Activated T-helper 1 cell treated with anti-CD3 and anti-CD28 coated beads, Interleukin-12 subunit alpha, Interleukin-12 subunit beta, Interleukin-2, Interleukin-4 antibody, amounts not matched to agents 30 ng/mL and 10 ng/mL and 1 ng/mL, durations not matched to agents 14 hours and 24 hours and 36 hours (primary cell): Measurements from ENCODE around the gene ZNF853. TPM values are rescaled to one million over a fixed set of nuclear protein-coding genes. Genes with fewer than 3 reads are reported as not detected.
"Not testable (repeated sequence)": the region's sequence is repeated elsewhere in the genome, so short reads cannot be mapped to it uniquely, and the experiment has no call there.

Experiments used
- DNase-seq: peaks from one replicate; pipeline ENCODE4 v3.0.0; 2021; ENCODE audit warnings: low spot score
- H3K27ac Mint-ChIP-seq: one replicate; pipeline ENCODE4 v1.8.0; 2021; ENCODE audit warnings: mild to moderate bottlenecking, mixed read lengths
- H3K27me3 Mint-ChIP-seq: one replicate; pipeline ENCODE4 v1.8.0; 2022; ENCODE audit warnings: mild to moderate bottlenecking, moderate library complexity, mixed read lengths; ENCODE audit not compliant: insufficient read depth
- H3K36me3 Mint-ChIP-seq: one replicate; pipeline ENCODE4 v1.8.0; 2021; ENCODE audit warnings: low read depth, mixed read lengths
- H3K4me1 Mint-ChIP-seq: one replicate; pipeline ENCODE4 v1.8.0; 2021; ENCODE audit warnings: low read depth, mixed read lengths
- H3K4me3 Mint-ChIP-seq: one replicate; pipeline ENCODE4 v1.8.0; 2021; ENCODE audit warnings: mild to moderate bottlenecking, moderate library complexity, mixed read lengths
- H3K9me3 Mint-ChIP-seq: one replicate; pipeline ENCODE4 v1.8.0; 2021; ENCODE audit warnings: mixed read lengths
- intact Hi-C: fragments of 100-400 bp; cut with micrococcal nuclease; formaldehyde crosslinking; loops from one replicate; pipeline ENCODE4 v1.15.1; 2024
- total RNA-seq: library from RNA; stranded (reverse); gene quantifications from 2 replicates; pipeline ENCODE4 v1.2.3, GENCODE V29; 2022

The ZNF853 gene
- total RNA-seq, 1 donor from 2014 or later, result 0.41 TPM

DNA sequence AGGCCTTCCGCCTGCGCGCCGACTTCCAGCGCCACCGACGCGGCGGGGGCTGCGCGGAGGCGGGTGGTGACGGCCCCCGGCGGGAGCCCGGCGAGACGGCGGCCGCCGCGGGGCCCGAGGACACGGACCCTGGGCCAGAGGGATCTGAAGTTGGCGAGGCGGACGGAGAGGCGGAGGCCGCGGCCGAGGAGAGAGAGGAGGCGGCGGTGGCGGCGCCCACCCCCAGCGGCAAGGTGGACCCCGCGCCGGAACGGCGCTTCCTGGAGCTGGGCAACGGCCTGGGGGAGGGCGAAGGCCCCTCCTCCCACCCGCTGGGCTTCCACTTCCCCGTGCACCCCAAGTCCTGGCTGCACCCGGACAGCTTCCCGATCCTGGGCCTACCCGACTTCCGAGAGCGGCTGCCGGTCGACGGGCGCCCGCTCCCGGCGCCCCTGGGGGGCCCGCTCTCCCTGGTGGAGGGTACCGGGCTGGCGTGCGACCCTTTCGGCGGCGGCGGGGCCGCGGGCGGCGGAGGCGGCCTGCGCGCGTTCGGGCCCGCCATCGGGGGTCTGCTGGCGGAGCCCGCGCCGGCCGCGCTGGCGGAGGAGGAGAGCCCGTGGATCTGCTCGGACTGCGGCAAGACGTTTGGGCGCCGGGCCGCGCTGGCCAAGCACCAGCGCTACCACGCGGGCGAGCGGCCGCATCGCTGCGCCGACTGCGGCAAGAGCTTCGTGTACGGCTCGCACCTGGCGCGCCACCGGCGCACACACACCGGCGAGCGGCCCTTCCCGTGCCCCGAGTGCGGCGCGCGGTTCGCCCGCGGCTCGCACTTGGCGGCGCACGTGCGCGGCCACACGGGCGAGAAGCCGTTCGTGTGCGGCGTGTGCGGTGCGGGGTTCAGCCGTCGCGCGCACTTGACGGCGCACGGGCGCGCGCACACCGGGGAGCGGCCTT lies 37.9 kb downstream of the ZNF853 start:
- Mint-ChIP-seq H3K27ac (no peak overlapping the region), H3K4me1 (no peaks in the 10 kb centered on the region), H3K4me3 (no peak overlapping the region), H3K27me3 (no peaks in the 10 kb centered on the region), H3K36me3 (peaks cover 39% of the 10 kb centered on the region), H3K9me3 (peaks cover 11% of the 10 kb centered on the region)
- no peak for DNase-seq
- intact Hi-C loops, result no loop called here

DNA sequence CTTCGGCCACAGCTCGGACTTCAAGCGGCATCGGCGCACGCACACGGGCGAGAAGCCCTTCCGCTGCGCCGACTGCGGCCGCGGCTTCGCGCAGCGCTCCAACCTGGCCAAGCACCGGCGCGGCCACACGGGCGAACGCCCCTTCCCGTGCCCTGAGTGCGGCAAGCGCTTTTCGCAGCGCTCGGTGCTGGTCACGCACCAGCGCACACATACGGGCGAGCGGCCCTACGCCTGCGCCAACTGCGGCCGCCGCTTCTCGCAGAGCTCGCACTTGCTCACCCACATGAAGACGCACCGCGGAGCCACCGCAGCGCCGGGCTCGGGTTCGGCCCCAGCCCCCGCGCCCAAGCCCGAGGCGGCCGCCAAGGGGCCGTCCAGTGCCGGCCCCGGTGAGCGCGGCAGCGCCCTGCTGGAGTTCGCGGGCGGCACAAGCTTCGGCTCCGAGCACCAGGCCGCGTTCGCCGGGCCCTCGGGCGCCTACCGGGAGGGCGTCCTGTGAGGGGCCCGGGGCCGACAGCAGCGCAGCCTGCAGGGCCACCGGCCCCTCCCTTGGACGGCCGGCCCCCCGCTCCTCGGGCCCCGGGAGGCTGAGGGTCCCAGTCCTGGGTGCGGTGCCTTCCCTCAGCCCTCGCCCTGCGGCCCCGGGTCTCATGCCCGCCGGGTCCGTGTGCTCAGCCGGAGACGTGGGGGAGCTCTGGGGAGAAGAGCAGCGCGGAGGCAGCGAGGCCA lies 38.9 kb downstream of the ZNF853 start:
- no peak overlapping the region for H3K27ac Mint-ChIP-seq
- H3K36me3 Mint-ChIP-seq, result peaks cover 34% of the 10 kb centered on the region
- no peaks in the 10 kb centered on the region for H3K27me3 Mint-ChIP-seq
- intact Hi-C loops, result no loop called here
- no peaks in the 10 kb centered on the region for H3K4me1 Mint-ChIP-seq
- peaks cover 11% of the 10 kb centered on the region for H3K9me3 Mint-ChIP-seq
- H3K4me3 Mint-ChIP-seq, result no peak overlapping the region
- no peak for DNase-seq

DNA sequence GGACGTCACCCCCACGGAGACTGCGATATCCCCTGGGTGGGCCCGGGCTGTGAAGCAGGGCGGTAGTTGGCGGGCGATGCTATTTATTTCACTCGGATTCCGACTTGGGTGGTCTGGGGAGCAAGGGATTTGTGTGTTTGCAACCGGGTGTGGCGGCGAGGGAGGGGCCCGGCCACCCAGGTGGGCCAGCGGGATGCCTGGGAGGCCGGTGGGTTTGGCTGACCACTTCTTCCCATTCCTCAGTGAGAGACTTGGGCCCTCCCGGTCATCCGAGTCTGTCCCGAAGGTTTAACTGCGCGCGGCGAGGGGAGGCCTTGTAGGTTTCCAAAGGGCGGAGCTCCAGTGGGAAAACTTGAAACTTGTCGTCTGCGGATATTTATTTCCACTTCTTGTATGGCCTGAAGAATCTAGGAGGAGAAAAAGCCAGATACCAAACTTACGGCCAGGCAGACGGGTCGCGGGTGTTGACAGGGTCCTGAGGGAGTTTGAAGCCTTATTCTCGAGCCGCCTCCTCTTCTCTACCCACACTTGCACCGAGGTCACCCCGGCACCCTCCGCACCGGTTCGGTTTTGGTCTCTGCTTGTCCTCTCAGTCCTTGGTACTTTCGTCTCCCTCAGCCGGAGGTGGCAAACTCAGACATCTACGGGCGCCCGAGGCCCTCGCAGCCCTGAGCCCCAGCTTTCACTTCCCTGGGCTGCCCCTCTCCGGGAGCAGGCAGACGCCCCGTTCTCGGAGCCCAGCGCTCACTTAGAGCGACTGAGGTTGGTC lies 39.6 kb downstream of the ZNF853 start:
- Mint-ChIP-seq H3K36me3 (peaks cover 28% of the 10 kb centered on the region), H3K9me3 (peaks cover 7% of the 10 kb centered on the region), H3K27ac (no peak overlapping the region), H3K27me3 (no peaks in the 10 kb centered on the region), H3K4me1 (no peaks in the 10 kb centered on the region), H3K4me3 (no peak overlapping the region)
- intact Hi-C loops, result no loop called here
- DNase-seq, result no peak

DNA sequence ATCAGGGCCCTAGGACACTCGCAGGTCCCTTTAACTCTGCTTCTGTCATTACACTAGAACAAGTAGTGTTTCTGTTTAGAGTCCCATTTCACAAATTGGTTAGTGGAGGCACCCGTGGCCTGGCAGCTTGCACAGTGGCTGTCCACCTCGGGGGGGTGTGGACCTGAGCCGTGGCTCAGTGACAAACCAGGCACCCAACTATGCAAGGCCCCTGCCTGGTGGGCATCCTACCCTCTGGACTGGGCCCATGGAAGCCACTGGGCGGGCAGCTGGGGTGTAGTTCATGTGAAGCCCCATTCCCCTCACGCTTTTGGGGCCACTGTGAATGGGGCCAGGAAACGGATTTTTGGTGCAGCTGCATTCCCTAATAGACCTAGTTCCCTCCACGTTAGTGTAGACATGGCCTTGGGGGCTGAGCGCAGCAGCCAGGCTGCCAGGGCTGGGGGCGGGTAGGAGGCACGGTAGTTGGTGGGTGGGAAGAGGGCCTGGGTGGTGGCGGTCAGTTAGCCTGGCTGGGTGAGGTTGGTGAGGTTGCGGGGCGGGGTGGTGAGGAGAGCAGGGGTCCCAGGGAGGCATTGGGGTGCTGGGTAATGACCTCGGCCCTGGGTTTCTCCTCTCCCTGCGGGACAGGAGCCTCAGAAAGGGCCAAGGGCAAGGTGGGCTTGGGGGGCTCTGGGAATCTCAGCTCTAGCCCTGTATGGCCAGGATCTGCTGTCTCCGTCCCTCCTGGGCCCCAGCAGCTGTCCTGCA lies 40.4 kb downstream of the ZNF853 start:
- H3K9me3 Mint-ChIP-seq, result peaks cover 1% of the 10 kb centered on the region

DNA sequence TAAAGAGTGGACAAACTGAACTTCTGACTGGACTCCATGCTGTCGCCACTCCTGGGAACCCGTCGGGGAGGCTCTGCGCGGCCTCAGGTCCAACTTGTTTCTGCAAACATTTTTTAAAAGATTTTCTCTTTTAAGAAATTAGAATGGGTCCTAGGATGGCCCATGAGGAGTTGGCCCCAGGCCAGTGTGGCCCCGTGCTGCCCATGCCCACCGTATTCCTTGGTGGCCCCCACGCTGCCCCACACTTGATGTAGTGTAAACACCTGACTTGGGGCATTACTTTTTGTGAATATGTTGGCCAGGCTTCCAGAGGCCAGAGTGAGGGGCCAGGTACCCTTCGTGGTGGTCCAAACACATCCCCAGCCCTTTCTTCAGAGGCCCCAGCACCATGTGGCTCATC lies 41.0 kb downstream of the ZNF853 start:
- Mint-ChIP-seq H3K27ac (no peak overlapping the region), H3K4me3 (no peak overlapping the region), H3K4me1 (no peaks in the 10 kb centered on the region), H3K36me3 (peaks cover 16% of the 10 kb centered on the region), H3K9me3 (peaks cover 5% of the 10 kb centered on the region), H3K27me3 (peaks cover 2% of the 10 kb centered on the region)
- intact Hi-C loops, result no loop called here
- DNase-seq, result no peak

More for the DNA sequence above, 40.4 kb downstream of the ZNF853 start:
- no peak overlapping the region for H3K4me3 Mint-ChIP-seq
- no peaks in the 10 kb centered on the region for H3K27me3 Mint-ChIP-seq
- DNase-seq, result no peak
- H3K36me3 Mint-ChIP-seq, result peaks cover 20% of the 10 kb centered on the region
- intact Hi-C loops, result no loop called here
- no peak overlapping the region for H3K27ac Mint-ChIP-seq
- no peaks in the 10 kb centered on the region for H3K4me1 Mint-ChIP-seq

DNA sequence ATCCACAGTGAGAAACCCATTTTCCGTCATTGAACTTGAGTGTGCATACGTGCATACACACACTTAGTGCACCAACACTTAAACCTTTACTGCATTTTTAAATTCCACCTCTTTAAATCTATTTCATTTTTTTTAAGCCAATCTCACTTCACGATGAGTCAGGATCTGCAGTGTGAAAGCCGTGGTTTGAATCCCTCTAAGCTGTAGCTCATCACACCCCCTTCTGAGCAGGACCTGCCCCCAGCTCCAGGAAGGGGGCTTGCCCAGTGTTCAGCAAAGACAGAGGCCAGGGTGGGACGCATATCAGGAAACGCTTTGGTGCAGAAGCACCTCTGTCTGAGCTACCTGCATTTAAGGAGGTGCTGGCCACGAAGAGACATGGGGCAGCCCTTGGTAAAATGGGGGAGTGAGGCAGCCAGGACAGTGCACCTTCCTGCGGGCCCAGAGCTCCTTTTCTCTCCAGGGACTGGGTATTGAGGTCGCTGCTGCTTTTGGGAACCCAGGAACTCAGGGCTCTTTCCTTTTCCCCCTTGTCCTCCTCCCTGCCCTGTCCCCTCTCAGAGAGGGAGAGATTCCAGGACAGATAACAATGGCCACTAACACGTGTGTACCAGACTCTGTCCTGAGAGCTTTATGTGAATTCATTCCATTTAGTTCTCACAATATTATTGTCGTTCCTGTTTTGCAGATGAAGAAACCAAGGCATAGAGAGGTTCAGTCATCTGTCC lies 43.4 kb downstream of the ZNF853 start:
- Mint-ChIP-seq H3K9me3 (peaks cover 5% of the 10 kb centered on the region), H3K4me1 (no peaks in the 10 kb centered on the region), H3K36me3 (peaks cover 11% of the 10 kb centered on the region), H3K4me3 (no peak overlapping the region), H3K27ac (no peak overlapping the region), H3K27me3 (peaks cover 6% of the 10 kb centered on the region)
- intact Hi-C loops, result no loop called here
- no peak for DNase-seq

DNA sequence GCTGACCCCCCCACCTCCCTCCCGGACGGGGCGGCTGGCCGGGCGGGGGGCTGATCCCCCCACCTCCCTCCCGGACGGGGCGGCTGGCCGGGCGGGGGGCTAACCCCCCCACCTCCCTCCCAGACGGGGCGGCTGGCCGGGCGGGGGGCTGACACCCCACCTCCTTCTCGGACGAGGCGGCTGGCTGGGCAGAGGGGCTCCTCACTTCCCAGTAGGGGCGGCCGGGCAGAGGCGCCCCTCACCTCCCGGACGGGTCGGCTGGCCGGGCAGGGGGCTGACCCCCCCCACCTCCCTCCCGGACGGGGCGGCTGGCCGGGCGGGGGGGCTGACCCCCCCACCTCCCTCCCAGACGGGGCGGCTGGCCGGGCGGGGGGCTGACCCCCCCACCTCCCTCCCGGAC lies 55.4 kb downstream of the ZNF853 start:
- H3K27ac Mint-ChIP-seq, H3K4me3 Mint-ChIP-seq, H3K4me1 Mint-ChIP-seq, H3K36me3 Mint-ChIP-seq, intact Hi-C loops, DNase-seq, H3K27me3 Mint-ChIP-seq: not testable (repeated sequence)
- peaks cover 61% of the 10 kb centered on the region for H3K9me3 Mint-ChIP-seq

Other genes with a start within 250 kb of the ZNF853 start
- gene RAC1, start 241.1 kb upstream of the ZNF853 start, total RNA-seq, result 160 and 163 TPM in 2 replicates
- 20.3 and 22.8 TPM in 2 replicates for gene DAGLB, start 167.7 kb upstream of the ZNF853 start, total RNA-seq
- 73.0 and 74.6 TPM in 2 replicates for gene KDELR2, start 131.5 kb upstream of the ZNF853 start, total RNA-seq
- 0.08 and 0.12 TPM in 2 replicates for gene GRID2IP, start 64.1 kb upstream of the ZNF853 start, total RNA-seq
- 21.0 and 24.6 TPM in 2 replicates for gene ZDHHC4, start 38.2 kb upstream of the ZNF853 start, total RNA-seq
- gene INTS15, start 25.6 kb upstream of the ZNF853 start, total RNA-seq, result 44.6 and 46.6 TPM in 2 replicates
- 30.7 and 33.8 TPM in 2 replicates for gene ZNF316, start 21.7 kb downstream of the ZNF853 start, total RNA-seq
- 19.7 and 20.9 TPM in 2 replicates for gene ZNF12, start 91.3 kb downstream of the ZNF853 start, total RNA-seq
- 0.20 and 0.29 TPM in 2 replicates for gene RSPH10B2, start 138.5 kb downstream of the ZNF853 start, total RNA-seq
- gene CCZ1B, start 210.7 kb downstream of the ZNF853 start, total RNA-seq, result 78.5 and 94.8 TPM in 2 replicates